IMR-90 (cell line): ENCODE data around the gene KNTC1. TPM values are rescaled to one million over a fixed set of nuclear protein-coding genes. Genes with fewer than 3 reads are reported as not detected.
A peak's percentile ranks its signal among the peaks of the same experiment; 100 is the strongest.

Experiments used
- ATAC-seq: fragments of 200-7000 bp; cut with Tn5 transposase; 2 replicates; pipeline ENCODE4 v1.9.1; 2020; ENCODE audit warnings: low read depth, mild to moderate bottlenecking, moderate library complexity
- BruUV-seq: library from RNA; stranded (reverse); fragments of 400-500 nt; replicated peaks from 2 replicates; lab custom pipeline; 2021; lab: Mats Ljungman, UMichigan
- CTCF ChIA-PET: fragments of 300-600 bp; formaldehyde crosslinking; extraction: SDS; loops from one replicate; lab custom pipeline; 2021; ENCODE audit warnings: antibody characterized with exemption; lab: Yijun Ruan, JAX
- POLR2A ChIA-PET: fragments of 300-600 bp; sonication (Branson Sonifier 250); formaldehyde crosslinking; loops from one replicate; lab custom pipeline; 2022; ENCODE audit warnings: antibody characterized with exemption; ENCODE audit not compliant: unreplicated experiment; lab: Charles Lee
- DNase-seq: peaks from one replicate; pipeline ENCODE4 v3.0.0; 2013
- H2AFZ ChIP-seq: replicated peaks from 2 replicates; pipeline ENCODE3; 2013; ENCODE audit warnings: low read length, mild to moderate bottlenecking; ENCODE audit not compliant: poor library complexity
- H2AK5ac ChIP-seq: 2 replicates; pipeline ENCODE4 v1.6.1; 2013; ENCODE audit warnings: low read depth, low read length, inconsistent platforms
- H2AK9ac ChIP-seq: replicated peaks from 2 replicates; pipeline ENCODE3; 2013; ENCODE audit warnings: mild to moderate bottlenecking, low read depth, low read length, moderate library complexity; ENCODE audit not compliant: poor library complexity
- H2BK120ac ChIP-seq: 2 replicates; pipeline ENCODE4 v1.6.1; 2013; ENCODE audit warnings: low read depth, low read length, inconsistent platforms
- H2BK15ac ChIP-seq: 3 replicates; pipeline ENCODE4 v1.6.1; 2013; ENCODE audit warnings: low read depth, low read length, inconsistent platforms
- H2BK20ac ChIP-seq: 2 replicates; pipeline ENCODE4 v1.6.1; 2013; ENCODE audit warnings: low read depth, mild to moderate bottlenecking, inconsistent platforms, low read length, moderate library complexity
- H2BK5ac ChIP-seq: 2 replicates; pipeline ENCODE4 v1.6.1; 2013; ENCODE audit warnings: mild to moderate bottlenecking, low read depth, low read length, inconsistent platforms; ENCODE audit not compliant: poor library complexity, severe bottlenecking
- H3K14ac ChIP-seq: replicated peaks from 2 replicates; pipeline ENCODE4 v1.6.1; 2013; ENCODE audit warnings: low read depth, low read length, inconsistent platforms
- H3K18ac ChIP-seq: 2 replicates; pipeline ENCODE4 v1.6.1; 2013; ENCODE audit warnings: low read depth, low read length, control low read depth
- H3K23ac ChIP-seq: 2 replicates; pipeline ENCODE4 v1.6.1; 2013; ENCODE audit warnings: low read depth, low read length, inconsistent platforms
- H3K27ac ChIP-seq: 2 replicates; pipeline ENCODE4 v1.5.1; 2013; ENCODE audit warnings: mild to moderate bottlenecking, control low read depth, low read length; ENCODE audit not compliant: insufficient read depth
- H3K27me3 ChIP-seq: 2 replicates; pipeline ENCODE4 v1.6.1; 2013; ENCODE audit warnings: low read length; ENCODE audit not compliant: control insufficient read depth, insufficient read depth
- H3K36me3 ChIP-seq: 2 replicates; pipeline ENCODE4 v1.6.1; 2013; ENCODE audit warnings: low read length, mixed read lengths; ENCODE audit not compliant: control insufficient read depth, insufficient read depth
- H3K4ac ChIP-seq: 2 replicates; pipeline ENCODE4 v1.6.1; 2013; ENCODE audit warnings: low read depth, low read length, inconsistent platforms
- H3K4me1 ChIP-seq: 2 replicates; pipeline ENCODE4 v1.6.1; 2013; ENCODE audit warnings: low read length, mixed read lengths; ENCODE audit not compliant: control insufficient read depth, insufficient read depth
- H3K4me2 ChIP-seq: 2 replicates; pipeline ENCODE4 v1.6.1; 2013; ENCODE audit warnings: low read depth, mild to moderate bottlenecking, control low read depth, low read length, moderate library complexity
- H3K4me3 ChIP-seq: 2 replicates; pipeline ENCODE4 v1.5.1; 2013; ENCODE audit warnings: low read depth, mild to moderate bottlenecking, control low read depth, low read length, moderate library complexity; ENCODE audit not compliant: insufficient read depth
- H3K56ac ChIP-seq: 2 replicates; pipeline ENCODE4 v1.6.1; 2013; ENCODE audit warnings: low read length, inconsistent platforms; ENCODE audit not compliant: insufficient read depth; ENCODE audit errors: extremely low read depth
- H3K79me1 ChIP-seq, 2 experiments: 2 replicates each; pipeline ENCODE4 v1.6.1; 2013; ENCODE audit warnings: low read length in 2 of 2, inconsistent platforms in 1 of 2, low read depth in 1 of 2
- H3K9ac ChIP-seq: 2 replicates; pipeline ENCODE4 v1.6.1; 2013; ENCODE audit warnings: low read depth, low read length, control low read depth
- H3K9me1 ChIP-seq: 2 replicates; pipeline ENCODE4 v1.6.1; 2013; ENCODE audit warnings: low read length, inconsistent platforms; ENCODE audit not compliant: insufficient read depth
- H3K9me3 ChIP-seq: 2 replicates; pipeline ENCODE4 v1.6.1; 2013; ENCODE audit warnings: low read length; ENCODE audit not compliant: control insufficient read depth, insufficient read depth
- H4K20me1 ChIP-seq: 2 replicates; pipeline ENCODE4 v1.6.1; 2013; ENCODE audit warnings: low read length, inconsistent platforms; ENCODE audit not compliant: insufficient read depth
- H4K5ac ChIP-seq: 2 replicates; pipeline ENCODE4 v1.6.1; 2013; ENCODE audit warnings: mild to moderate bottlenecking, low read depth, low read length, control low read depth
- H4K8ac ChIP-seq, 2 experiments: 2 replicates each; pipeline ENCODE4 v1.6.1; 2013; ENCODE audit warnings: low read depth in 2 of 2, low read length in 2 of 2, control low read depth in 1 of 2, inconsistent platforms in 1 of 2
- H4K91ac ChIP-seq: 2 replicates; pipeline ENCODE4 v1.6.1; 2013; ENCODE audit warnings: low read depth, low read length, inconsistent platforms; ENCODE audit not compliant: insufficient read depth
- BHLHE40 ChIP-seq: fragments of 150-350 bp; IDR thresholded peaks from 2 replicates; pipeline ENCODE4 v1.6.1; 2016; ENCODE audit warnings: mild to moderate bottlenecking, low read depth, low read length
- CEBPB ChIP-seq: IDR thresholded peaks from 2 replicates; pipeline ENCODE4 v1.6.1; 2012; ENCODE audit warnings: low read depth, low read length, improper control_type of control experiment
- FOS ChIP-seq: fragments of 150-350 bp; IDR thresholded peaks from 2 replicates; pipeline ENCODE4 v1.6.1; 2016; ENCODE audit warnings: low read depth, low read length
- MAFK ChIP-seq: IDR thresholded peaks from 2 replicates; pipeline ENCODE4 v1.6.1; 2012; ENCODE audit warnings: low read depth, low read length, improper control_type of control experiment
- MAZ ChIP-seq: IDR thresholded peaks from 2 replicates; pipeline ENCODE4 v1.6.1; 2012; ENCODE audit warnings: low read depth, mild to moderate bottlenecking, low read length, improper control_type of control experiment, moderate library complexity, borderline replicate concordance
- MXI1 ChIP-seq: IDR thresholded peaks from 2 replicates; pipeline ENCODE4 v1.6.1; 2012; ENCODE audit warnings: low read depth, mild to moderate bottlenecking, low read length, moderate library complexity, borderline replicate concordance
- NFE2L2 ChIP-seq: fragments of 150-350 bp; IDR thresholded peaks from 2 replicates; pipeline ENCODE4 v1.6.1; 2016; ENCODE audit warnings: low read depth, mild to moderate bottlenecking, low read length
- RAD21 ChIP-seq: IDR thresholded peaks from 2 replicates; pipeline ENCODE4 v1.6.1; 2012; ENCODE audit warnings: low read length, improper control_type of control experiment
- RCOR1 ChIP-seq: IDR thresholded peaks from 2 replicates; pipeline ENCODE4 v1.6.1; 2012; ENCODE audit warnings: mild to moderate bottlenecking, low read length, improper control_type of control experiment; ENCODE audit not compliant: insufficient replicate concordance
- WGBS, 2 experiments: methylation state at CpG; one replicate each; pipeline versions ENCODE4 v1.1.5 to v1.1.7; 2013; ENCODE audit warnings: missing lambda C conversion rate in 2 of 2; ENCODE audit not compliant: insufficient read length in 1 of 2; ENCODE audit errors: extremely low coverage in 2 of 2; 5-methylcytosine and 5-hydroxymethylcytosine counted together
- dilution Hi-C: fragments of 300-500 bp; cut with HindIII; formaldehyde crosslinking; loops from one replicate; pipeline ENCODE4 v1.14.3; 2018; ENCODE audit warnings: low sequenced_read_pairs; ENCODE audit not compliant: unreplicated experiment
- in situ Hi-C: fragments of 300-500 bp; cut with MboI; formaldehyde crosslinking; loops from 3 replicates; pipeline ENCODE4 v1.14.3; 2019; ENCODE audit warnings: low sequenced_read_pairs, inconsistent platforms, mixed read lengths
- intact Hi-C: fragments of 100-400 bp; cut with micrococcal nuclease; formaldehyde crosslinking; loops from 2 replicates; pipeline ENCODE4 v1.10.0; 2022
- polyA plus RNA-seq, 3 experiments: library from polyadenylated mRNA; depleted of rRNA; stranded (reverse); fragments of >200 nt; gene quantifications; 2 replicates each; pipeline ENCODE4 v1.2.3, GENCODE V29; 2012; ENCODE audit warnings: low replicate concordance in 1 of 3
- total RNA-seq: library from RNA; depleted of rRNA; stranded (reverse); fragments of >200 nt; gene quantifications from 2 replicates; pipeline ENCODE4 v1.2.3, GENCODE V29; 2012

KNTC1 gene
- total and polyA plus RNA-seq, 2 of the 4 experiments (the other 2 are of a cell fraction), result 16.6 to 23.7 TPM

DNA sequence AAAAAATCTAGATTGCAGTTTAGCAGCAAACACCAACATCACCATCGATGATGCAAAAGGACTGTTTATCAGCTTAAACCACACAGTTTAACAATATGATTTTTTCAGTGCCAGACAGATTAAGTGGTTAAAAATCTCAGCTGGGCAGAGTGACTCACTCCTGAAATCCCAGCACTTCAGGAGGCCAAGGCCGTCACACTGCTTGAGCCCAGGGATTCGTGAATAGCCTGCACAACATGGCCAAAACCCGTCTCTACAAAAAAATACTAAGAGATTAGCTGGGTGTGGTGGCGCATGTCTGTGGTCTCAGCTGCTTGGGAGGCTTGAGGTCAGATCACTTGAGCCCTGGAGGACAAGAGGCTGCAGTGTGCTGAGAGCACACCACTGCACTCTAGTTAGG is 9.2 kb upstream of the KNTC1 start:
- Histone ChIP-seq H4K20me1 (peaks cover 79% of the 10 kb centered on the region), H2BK20ac (no peak overlapping the region), H3K4me2 (no peak overlapping the region), H3K79me1 (peaks cover 26 to 57% of the 10 kb centered on the region in 2 experiments), H4K8ac (no peak overlapping the region), H3K18ac (no peak overlapping the region), H3K56ac (no peak overlapping the region), H3K23ac (no peak overlapping the region), H2AK9ac (peak overlapping the region; percentile 59), H3K9me1 (peaks cover 3% of the 10 kb centered on the region), H3K14ac (no peak overlapping the region), H3K4me3 (no peak overlapping the region), H3K9me3 (0 out of 2 replicates have a peak, but pooled peaks cover 2% of the 10 kb centered on the region), H2AFZ (no peak overlapping the region), H2BK120ac (no peak overlapping the region), H3K27ac (peak overlapping the region; percentile 68; the same call in 1 of the 2 replicates), H3K9ac (no peak overlapping the region), H2BK15ac (no peak overlapping the region), H2AK5ac (no peak overlapping the region), H3K4ac (0 out of 2 replicates have a peak overlapping the region, but pooled peaks have one; percentile 2), H4K91ac (no peak overlapping the region), H3K36me3 (peaks cover 58% of the 10 kb centered on the region), H2BK5ac (peak overlapping the region; percentile 79), H4K5ac (no peak overlapping the region), H3K4me1 (peaks cover 6% of the 10 kb centered on the region; the same call in 1 of the 2 replicates), H3K27me3 (no peaks in the 10 kb centered on the region)
- in situ Hi-C loops (no loop called here), intact Hi-C loops (no loop called here), dilution Hi-C loops (no loop called here)
- ATAC-seq, result peak; percentile 93
- no CpG with 5 or more reads among the region's 5 CpGs for WGBS, 2 experiments
- ChIA-PET POLR2A (no interaction called here), CTCF (no interaction called here)
- BruUV-seq, result no TSS peak
- peak; percentile 98 for DNase-seq
- TF ChIP-seq MXI1, result peak; percentile 81; the same call in 1 of the 2 replicates
- TF ChIP-seq BHLHE40, result peak; percentile 42
- TF ChIP-seq NFE2L2, result 0 out of 2 replicates have a peak, but pooled peaks have one; percentile 0
- TF ChIP-seq MAFK, result 0 out of 2 replicates have a peak, but pooled peaks have one; percentile 3
- TF ChIP-seq RAD21, result no peak
- no peak for TF ChIP-seq RCOR1
- TF ChIP-seq CEBPB, result peak; percentile 91
- no peak for TF ChIP-seq MAZ
- peak; percentile 88 for TF ChIP-seq FOS
